ELF-1 (cell line): Measurements from ENCODE around the gene STARD10.
"Not testable (repeated sequence)": the region's sequence is repeated elsewhere in the genome, so short reads cannot be mapped to it uniquely, and the experiment has no call there.

Experiments used
- DNase-seq: peaks from one replicate; pipeline ENCODE4 v3.0.0-alpha.2; 2016; ENCODE audit warnings: low read depth, low spot score

The STARD10 gene, protein sequence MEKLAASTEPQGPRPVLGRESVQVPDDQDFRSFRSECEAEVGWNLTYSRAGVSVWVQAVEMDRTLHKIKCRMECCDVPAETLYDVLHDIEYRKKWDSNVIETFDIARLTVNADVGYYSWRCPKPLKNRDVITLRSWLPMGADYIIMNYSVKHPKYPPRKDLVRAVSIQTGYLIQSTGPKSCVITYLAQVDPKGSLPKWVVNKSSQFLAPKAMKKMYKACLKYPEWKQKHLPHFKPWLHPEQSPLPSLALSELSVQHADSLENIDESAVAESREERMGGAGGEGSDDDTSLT

DNA sequence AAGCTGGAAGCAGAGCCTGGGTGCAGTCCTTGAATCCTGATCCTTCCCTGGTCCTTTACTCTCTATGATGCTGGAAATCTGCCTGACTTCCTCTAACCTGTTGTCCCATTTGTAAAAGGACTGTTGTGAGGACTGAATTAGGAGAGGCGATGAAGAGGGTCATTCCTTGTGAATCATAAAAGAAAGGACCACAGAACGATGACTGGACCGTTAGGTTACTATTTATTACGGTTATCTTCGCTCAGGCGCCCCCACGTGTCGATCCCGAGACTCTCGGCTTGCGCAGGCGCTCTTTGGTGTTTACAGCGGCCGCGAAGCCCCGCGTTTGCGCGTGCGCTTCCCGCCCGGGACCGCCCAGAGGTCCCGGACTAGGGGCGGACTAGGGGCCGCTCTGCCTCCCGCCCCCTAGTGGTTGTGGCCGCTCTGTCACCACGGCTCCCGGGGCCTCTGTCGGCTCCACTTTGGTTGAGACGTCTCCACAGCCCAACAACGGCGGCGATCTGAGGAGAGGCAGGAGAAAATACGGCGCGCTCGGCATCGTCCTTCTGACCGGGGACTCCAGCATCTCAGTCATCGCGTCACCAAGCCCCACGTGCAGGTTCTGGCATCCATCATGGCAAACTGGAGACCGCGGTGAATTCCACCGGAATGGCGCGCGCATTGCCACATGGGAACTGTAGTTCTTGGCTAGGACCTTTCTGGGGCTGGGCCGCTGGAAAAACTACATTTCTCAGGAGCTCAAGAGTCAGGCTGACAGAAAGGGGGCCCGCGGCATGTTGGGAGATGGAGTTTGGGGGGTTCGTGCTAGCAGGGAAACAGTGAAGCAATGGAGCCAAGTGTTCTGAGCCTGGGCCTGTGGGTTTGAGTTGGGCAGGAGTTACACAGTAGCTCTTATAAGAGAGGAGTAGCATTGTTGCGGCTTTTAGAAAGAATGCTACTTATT, at the start of gene STARD10:
Gene STARD10, minus strand, starts transcription at position 623 of the 943 bp plus-strand sequence. CDS start 12,866 bp downstream, outside the sequence.
- DNase-seq, result peak; percentile 98

DNA sequence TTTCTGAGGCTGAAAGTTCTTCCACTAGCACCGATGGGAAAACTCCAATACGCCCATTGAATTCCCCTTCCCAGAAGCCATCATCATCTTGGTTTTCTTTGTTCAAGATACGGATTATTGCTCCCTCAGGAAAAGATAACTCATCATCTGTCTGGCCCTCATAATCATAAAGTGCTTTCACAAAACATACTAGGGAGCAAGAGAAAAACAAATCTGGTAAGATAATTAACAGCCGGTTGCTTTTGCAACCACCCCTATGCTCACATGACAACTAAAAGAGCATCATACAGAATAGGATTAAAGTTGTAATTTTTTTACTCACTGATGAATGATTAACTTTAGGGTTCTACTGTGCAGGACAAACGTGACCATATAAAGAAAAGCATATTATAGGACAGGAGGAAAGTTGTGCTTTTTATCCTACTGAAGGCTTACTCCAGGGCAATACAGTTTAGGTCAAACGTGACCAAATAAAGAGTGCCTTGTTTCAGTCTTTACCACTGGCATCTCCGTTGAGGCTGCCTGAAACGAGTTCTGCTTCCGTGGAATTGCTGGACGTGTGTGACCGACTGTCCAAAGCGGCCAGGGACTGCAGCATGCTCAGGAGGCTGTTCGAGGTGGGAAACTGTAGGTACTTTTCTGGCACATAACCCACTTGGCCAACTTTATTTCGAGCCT, 48.9 kb upstream of the STARD10 start:
- no peak for DNase-seq

DNA sequence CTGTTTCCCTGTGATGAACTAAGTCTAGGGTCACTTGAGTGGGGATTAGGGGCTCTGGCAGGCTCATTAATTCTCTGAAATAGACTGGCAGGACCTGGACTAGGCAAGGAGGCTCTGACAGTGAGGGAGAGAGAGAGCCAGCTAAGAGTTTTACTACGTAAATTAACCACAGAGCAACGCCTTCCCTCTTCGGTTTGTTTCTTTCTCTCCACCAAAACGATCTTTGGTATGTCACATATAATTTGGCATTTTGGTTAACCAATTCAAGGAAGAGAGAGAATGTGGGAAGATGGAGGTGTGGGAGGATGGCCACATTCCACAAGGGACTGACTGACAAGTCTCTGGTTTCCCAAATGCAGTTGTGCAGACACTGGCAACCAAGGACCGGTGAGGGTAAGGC, 48.3 kb upstream of the STARD10 start:
- no peak for DNase-seq

DNA sequence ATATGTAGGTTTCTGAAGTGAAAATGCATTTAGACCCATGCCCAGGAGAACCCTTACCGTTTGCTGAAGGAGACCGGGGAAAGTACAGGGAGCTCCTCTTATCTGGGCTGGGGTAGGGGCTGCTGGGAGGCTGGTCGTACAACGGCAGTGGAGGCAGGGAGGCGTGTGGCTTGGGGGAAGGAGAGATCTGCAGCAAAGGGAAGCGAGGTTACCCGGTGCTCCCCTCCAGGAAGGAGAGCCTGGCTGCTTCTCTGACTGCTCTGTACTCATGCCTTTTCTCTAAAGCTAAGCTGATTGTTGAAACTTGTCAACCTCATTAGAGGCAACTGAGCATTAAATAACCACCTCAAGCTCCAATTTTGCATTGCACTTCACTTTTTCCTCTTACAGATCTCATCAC, 47.5 kb upstream of the STARD10 start:
- no peak for DNase-seq

DNA sequence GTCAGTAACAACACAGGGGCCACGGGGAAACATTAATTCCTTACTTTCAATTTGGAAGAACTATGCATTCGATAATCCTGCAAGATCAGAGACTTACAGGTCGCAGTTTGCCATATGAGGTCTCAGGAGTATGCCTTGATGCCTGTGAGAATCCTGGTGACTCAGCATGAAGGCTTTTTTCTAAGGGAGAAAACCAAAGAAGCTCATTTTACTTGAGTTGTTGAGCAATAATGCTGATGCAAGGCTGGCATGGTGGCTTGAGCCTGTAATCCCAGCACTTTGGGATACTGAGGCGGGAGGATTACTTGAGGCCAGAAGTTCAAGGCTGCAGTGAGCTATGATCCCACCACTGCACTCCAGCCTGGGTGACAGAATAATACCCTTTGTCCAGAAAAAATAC, 46.9 kb upstream of the STARD10 start:
- DNase-seq, result no peak

DNA sequence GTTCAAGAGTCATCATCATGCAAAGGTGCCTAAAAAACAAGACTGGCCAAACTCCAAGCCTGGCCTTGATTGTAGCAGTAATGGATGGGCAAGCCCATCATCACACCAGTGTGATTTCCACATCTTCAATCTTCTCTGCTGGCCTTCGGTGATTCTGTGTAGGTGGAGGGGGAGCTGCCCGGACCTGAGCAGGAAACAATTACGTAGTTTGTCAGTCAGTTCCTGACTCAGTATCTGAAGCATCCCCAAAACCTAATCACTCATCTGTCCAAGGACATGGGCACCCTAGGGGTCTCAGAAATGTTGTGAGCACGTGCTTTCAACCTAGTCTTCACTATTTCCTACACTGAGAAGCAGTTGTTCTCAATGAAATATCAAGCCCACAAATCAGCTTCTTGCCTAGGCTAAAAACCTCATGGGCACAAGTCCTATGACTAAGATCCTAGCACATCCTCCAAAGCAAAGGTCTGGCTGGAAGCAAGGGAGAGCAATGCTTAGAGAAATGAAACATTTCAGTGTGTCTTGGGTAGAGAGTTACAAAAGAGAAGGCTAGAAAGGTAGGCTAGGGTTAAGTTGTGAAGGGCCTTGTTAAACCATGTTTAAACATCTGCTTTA, 45.0 kb upstream of the STARD10 start:
- DNase-seq, result no peak

DNA sequence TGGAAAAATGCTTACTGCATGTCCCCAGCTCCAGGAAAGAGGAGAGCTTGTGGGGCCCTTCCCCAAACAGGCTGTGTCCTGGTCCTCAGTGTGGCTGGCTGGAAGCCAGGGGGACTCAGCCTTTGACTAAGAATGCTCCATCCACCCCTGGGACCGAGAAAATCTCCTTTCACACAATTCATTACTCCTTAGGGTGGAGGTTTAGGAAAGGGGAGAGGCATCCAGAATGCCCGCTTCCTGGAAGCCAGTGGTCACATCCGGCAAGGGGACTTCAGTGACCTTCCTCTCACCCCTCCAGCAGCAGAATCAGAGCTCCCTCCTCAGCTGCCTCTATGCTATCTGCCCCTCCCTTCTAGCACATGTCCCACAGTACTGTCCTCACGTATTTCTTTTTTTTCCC, 42.3 kb upstream of the STARD10 start:
- DNase-seq, result no peak

DNA sequence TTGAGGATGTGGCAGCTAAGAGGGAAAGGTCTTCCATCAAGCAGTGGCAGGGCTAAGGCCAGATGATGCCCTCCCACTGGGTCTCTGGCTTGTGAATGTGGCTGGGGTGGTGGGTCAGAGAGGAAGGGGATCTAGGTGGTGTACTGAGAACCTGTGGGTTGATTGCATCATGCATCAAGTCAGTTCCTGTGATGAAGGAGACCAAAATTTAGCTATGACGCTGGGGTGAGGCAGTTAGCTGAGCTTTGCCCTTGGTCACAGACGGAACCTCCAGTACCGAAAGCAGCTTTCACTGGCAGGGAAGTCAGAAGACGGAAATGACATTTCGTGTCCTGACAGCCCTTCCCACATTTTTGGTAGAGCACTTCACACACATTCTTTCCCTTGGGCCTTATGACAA, 41.1 kb upstream of the STARD10 start:
- DNase-seq, result no peak

DNA sequence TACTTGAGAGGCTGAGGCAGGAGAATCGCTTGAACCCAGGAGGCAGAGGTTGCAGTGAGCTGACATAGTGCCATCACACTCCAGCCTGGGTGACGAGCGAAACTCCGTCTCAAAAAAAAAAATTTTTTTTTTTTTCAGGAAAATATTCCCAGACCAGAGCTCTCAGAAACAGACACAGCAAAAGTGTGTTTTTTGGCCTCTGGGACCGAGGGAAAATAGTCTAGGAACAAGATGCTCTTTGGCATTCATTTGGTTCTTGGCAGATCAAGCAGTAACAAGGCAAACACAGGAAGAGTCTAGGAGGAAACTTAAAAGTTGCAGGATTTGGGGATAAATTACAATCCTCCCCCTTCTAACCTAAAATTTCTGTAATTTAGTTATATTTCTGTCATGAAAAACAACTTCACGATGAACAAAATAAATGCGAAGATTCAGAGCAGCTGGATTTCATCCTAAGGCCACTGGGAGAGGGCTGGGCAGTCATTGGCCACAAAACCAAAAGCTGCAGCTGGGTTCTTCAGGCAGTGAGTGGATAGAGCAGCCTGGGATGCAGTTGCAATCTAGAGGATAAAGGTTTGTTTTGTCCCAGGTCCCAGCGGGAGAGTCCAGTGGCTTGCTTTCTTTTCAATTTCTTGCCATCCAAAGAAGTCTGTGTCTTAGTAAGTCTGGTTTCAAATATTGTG, 40.1 kb upstream of the STARD10 start:
- no peak for DNase-seq

DNA sequence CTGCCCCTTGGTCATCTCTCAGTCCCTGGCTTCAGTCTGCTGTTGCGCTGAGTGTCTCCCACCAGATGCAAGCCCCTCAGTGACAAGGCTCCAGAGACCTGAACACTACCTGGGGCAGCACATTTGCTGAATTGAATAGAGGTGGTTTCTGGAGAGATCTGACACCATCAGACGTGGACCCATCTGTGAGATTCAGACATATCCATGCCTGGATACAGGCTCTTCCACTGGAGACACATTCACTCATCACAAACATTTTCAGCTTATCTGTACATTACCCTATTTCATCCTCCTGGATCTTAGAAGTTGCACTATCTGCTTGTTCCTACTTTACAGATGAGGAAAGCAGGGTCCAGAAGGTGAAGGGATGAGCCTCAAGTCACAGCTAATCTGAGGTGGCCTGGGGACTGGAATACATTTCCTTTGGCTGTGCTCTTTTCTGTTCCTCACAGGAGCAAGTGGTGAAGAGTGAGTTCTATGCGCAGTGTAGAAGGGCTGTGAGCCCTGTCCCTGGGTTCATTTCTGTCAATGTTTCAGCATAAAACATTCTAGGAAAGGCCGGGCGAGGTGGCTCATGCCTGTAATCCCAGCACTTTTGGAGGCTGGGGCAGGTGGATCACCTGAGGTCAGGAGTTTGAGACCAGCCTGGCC, 39.4 kb upstream of the STARD10 start:
- DNase-seq, result no peak

DNA sequence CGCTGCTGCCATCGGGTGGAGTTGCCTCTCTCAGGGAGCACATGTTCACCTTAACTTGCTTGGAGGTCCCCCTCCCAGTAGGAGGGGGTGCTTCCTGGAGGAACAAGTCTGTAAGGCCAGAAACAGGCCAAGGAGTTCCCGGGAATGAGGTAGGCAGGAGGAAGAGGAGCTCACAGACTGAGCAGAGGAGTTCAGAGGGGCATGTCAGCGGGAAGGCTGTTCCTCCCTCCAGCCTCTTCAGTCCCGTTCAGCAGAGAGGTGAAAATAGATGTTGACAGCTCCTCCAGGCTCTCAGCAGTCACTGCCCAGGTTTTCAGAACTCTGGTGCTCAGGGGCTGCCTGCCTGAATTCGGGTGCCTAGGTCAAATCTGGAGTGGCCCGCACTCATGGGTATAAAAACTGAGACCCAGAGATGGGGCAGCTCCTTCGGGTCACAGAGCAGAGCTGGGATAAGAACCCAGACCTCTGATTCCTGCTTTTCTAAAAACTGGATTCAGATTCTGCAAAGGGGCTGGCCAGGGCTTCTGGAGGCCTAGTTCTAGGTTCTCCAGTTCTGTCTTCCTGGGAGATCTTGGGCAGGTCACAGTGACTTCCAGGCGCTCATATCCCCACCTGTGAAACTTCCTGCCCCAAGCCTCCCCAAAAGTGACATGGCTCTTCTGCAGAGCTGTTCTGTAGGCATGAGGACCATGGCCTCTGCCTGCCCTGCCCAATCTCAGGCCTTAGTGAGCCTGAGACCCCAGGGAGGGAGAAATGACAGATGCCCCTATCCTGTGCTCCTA, 38.6 kb upstream of the STARD10 start:
- DNase-seq, result no peak

DNA sequence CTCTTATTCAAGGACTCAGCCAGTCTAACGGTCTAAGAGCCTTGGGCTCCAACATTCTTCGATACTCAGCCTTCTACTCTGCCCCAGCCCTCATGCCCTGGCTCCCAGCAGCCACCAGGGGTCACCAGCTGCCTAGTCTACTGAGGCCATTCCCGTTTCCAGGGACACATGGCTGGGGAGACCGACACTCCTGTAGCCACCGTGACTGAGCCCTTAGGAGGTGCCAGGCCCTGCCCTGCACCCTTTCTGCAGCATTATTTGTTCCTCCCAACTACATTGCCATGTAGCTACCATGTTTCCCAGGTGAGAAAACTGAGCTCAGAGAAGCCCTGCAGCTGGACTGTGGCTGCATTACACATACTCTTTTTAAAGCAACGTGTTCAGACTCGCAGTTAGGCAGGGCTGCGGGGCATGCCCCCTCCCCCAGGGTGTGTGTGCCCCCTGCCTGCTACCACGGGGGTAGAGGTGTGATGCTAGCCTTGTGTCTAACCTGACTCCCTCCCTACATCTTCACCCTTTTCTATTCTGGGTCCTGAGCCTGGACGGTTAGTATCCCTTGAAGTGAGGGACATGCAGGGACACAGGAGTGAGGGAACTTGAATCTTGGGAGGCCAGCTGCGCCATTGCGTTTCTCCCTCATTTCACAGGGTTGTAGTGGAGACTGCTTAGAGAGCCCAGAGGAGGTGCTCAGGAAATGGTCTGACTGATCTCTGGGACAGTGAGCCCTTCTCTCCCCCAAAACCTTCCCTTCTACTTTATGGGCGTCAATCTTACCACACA, 37.9 kb upstream of the STARD10 start:
- DNase-seq, result peak; percentile 92

DNA sequence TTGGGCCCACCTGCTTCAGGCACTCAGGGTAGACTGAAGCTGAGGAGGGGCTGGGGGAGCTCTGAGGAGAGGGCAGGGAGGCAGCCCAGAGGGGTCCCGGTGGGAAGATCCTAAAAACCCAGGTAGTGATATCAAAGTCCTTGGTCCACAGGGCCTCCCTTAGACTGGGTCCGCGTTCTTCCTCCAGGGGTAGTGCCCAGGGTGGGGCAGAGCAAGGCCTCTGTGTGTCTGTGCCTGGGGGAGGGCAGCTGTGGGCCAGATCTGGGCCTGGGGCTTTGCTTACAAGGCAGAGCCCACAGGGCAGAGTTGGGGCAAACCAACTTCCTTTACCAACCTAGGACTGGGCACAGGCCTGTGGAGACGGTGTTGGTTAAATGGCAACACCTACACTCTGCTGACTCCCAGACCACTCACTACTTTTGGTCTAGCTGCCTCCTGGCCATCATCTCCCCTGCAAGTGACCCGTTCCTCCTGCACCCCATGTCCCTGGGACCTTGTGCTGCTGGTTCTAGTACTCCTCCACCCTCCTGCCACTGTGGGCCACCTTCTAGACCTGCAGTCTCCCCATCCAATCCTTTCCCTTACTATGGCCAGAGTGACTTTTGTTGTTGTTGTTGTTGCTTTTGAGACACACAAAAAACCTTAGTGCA, 36.2 kb upstream of the STARD10 start:
- no peak for DNase-seq

DNA sequence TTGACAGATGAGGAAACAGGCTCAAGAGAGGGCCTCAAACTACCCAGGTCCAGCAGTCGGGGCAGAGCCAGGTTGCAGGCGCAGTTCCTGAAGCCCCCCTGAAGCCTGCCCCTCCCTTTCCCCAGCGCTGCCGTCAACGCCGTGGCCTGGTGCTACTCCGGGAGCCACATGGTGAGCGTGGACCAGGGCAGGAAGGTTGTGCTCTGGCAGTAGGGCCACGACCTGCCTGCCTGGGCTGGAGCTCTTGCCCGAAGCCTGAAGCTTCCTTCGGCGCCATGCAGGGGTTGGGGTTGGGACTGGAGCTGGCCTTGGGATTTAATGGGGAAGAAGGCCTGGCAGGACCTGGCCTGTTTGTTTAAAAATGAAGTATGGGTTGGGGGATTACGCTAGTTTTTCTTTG, 35.3 kb upstream of the STARD10 start:
- no peak for DNase-seq

DNA sequence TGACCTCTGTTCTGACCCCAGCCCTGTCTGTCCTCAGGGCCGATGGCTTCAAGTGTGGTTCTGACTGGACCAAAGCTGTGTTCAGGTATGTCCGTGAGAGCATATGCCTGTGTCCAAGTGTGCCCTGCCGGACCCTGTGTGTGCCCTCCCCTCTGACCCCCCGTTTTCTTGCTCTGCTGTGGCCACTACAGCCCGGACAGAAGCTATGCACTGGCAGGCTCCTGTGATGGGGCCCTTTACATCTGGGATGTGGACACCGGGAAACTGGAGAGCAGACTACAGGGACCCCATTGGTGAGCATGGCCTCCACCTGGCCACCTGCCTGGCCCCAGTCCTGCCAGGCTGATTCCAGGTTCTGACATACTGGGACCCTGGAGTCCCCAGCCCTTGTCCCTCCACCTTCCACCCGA, 34.9 kb upstream of the STARD10 start:
- DNase-seq, result no peak

DNA sequence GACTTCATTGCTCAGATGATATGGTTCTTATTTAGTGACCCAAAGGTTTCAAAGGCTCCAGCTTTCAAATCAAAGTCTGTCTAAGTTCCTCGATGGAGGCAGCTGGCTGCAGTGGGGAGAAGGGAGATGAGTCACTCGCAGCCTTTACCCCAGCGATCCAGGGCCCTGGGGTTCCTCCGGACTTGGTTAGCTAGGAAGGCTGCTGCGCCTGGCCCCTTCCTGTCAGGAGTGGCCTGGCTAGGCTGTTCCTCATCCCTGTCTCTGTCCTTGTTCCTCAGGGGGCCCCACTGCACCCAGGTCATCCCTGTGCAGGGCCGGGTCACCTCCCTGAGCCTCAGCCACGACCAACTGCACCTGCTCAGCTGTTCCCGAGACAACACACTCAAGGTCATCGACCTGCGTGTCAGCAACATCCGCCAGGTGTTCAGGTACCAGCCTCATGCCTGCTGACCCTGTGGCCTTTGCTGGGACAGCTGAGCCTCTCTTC, 34.3 kb upstream of the STARD10 start:
- no peak for DNase-seq

DNA sequence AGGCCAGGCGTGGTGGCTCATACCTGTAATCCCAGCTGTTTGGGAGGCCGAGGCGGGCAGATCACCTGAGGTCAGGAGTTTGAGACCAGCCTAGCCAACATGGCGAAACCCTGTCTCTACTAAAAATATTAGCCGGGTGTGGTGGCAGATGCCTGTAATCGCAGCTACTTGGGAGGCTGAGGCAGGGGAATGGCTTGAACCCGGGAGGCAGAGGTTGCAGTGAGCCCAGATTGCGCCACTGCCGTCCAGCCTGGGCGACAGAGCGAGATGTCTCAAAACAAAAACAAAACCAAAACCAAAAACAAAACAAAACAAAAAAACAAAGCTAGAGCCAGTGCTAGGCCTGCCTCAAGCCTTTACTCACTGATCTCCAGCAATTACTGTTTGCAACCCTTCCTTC, 33.8 kb upstream of the STARD10 start:
- DNase-seq, result not testable (repeated sequence)

DNA sequence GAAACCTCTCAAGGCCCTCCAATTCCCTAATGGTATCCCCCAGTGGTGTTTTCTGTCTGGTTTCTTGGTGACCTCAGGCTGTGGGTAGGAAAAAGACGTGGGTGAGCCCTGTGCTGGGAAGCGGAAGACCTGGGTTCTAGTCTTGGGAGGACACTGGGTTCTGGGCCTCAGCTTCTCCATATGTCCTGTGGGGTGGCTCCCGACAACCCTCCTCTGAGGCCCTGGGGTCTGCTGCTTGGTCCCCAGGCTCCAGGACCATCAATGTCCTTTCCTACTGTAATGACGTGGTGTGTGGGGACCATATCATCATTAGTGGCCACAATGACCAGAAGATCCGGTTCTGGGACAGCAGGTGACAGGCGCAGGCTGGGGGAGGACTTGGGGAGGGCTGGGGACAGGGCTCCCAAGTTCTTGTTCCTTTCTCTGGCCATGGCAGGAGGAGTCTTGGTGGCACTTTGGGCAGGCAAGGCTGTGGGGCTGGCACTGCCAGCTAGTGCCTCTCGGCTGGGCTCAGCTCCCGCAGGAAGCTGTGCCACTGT, 33.2 kb upstream of the STARD10 start:
- DNase-seq, result no peak
